Motor neuron (in vitro differentiated cells): ENCODE measurements around the gene ATP8A2. TPM values are rescaled to one million over a fixed set of nuclear protein-coding genes. Genes with fewer than 3 reads are reported as not detected.
"Not testable (repeated sequence)": the region's sequence is repeated elsewhere in the genome, so short reads cannot be mapped to it uniquely, and the experiment has no call there.

ENCODE experiments used
- ATAC-seq, 8 experiments: fragments of 200-7000 bp; cut with Tn5 transposase; replicated peaks in 6 of 8; 2 replicates each; pipeline ENCODE4 v1.8.0; 2021; ENCODE audit warnings: mild to moderate bottlenecking in 8 of 8, moderate library complexity in 8 of 8
- H3K27ac ChIP-seq, 2 donors: fragments of 250-450 bp; sonication (Bioruptor Pico); 2 replicates each; pipeline ENCODE4 v1.9.0; 2021; ENCODE audit warnings: antibody characterized with exemption in 2 of 2, mild to moderate bottlenecking in 2 of 2, moderate library complexity in 1 of 2
- H3K4me1 ChIP-seq, 2 donors: fragments of 250-450 bp; sonication (Bioruptor Pico); replicated peaks in 1 of 2; 2 replicates each; pipeline ENCODE4 v1.6.1; 2021; ENCODE audit warnings: antibody characterized with exemption in 2 of 2, mild to moderate bottlenecking in 2 of 2, moderate library complexity in 1 of 2
- H3K4me3 ChIP-seq, 5 donors: fragments of 250-450 bp; sonication (Bioruptor Pico); 2 replicates each; pipeline ENCODE4 v1.9.0; 2021; ENCODE audit warnings: antibody characterized with exemption in 5 of 5, mild to moderate bottlenecking in 5 of 5, moderate library complexity in 4 of 5
- WGBS, 10 experiments: fragments of 450-650 bp; shearing (Covaris generic); methylation state at CpG; one replicate each; pipeline ENCODE4 v1.0.0; 2022; 5-methylcytosine and 5-hydroxymethylcytosine counted together
- in situ Hi-C, 9 experiments: fragments of 400-800 bp; cut with MboI; loops; one replicate each; pipeline ENCODE4 v1.15.0; 2021; ENCODE audit warnings: low sequenced_read_pairs in 9 of 9, low pct_unique_long_range_greater_than_20kb in 2 of 9; ENCODE audit not compliant: unreplicated experiment in 9 of 9
- total RNA-seq, 8 experiments: library from RNA; unstranded; fragments of 300-600 nt; gene quantifications; 2 replicates each; pipeline versions ENCODE4 v1.2.3 to v1.2.4, GENCODE V29; 2022

Gene ATP8A2
- total RNA-seq, 8 experiments from 2014 or later: 0.10 to 13.8 (median 6.7) TPM

GRCh38 chr13:25945596-25945995, 573.8 kb downstream of the ATP8A2 start:
- in situ Hi-C loops: no loop called here
- peak in 1 of 8 experiments; percentile 29 for ATAC-seq
- WGBS, 10 experiments: 0 to 59% (median 25%) methylated on average over 2 to 4 of the region's 7 CpGs; no CpG with 5 or more reads in 4 of the 10 experiments
- H3K4me1 ChIP-seq: no peaks in the 10 kb centered on the region
- no peak overlapping the region for H3K4me3 ChIP-seq
- H3K27ac ChIP-seq: no peak overlapping the region

- Histone ChIP-seq H3K27ac (no peak overlapping the region), H3K4me3 (no peak overlapping the region), H3K4me1 (no peaks in the 10 kb centered on the region)
- ATAC-seq: no peak
- in situ Hi-C loops: no loop called here
- WGBS, 10 experiments: 34 to 88% (median 82%) methylated on average over 3 to 6 of the region's 6 CpGs; no CpG with 5 or more reads in 4 of the 10 experiments
Measured at GRCh38 chr13:25946321-25946720, 574.5 kb downstream of the ATP8A2 start.

GRCh38 chr13:25948910-25949309, 577.1 kb downstream of the ATP8A2 start:
- no peak overlapping the region for H3K4me3 ChIP-seq
- no peak for ATAC-seq
- H3K4me1 ChIP-seq: no peaks in the 10 kb centered on the region
- in situ Hi-C loops: no loop called here
- 52 to 83% (median 74%) methylated on average over 1 to 3 of the region's 3 CpGs; no CpG with 5 or more reads in 5 of the 10 experiments for WGBS, 10 experiments
- no peak overlapping the region for H3K27ac ChIP-seq

- Histone ChIP-seq H3K27ac (no peak overlapping the region), H3K4me3 (no peak overlapping the region), H3K4me1 (no peaks in the 10 kb centered on the region)
- no peak for ATAC-seq
- WGBS, 10 experiments: 0 to 70% (median 59%) methylated on average over 1 to 4 of the region's 4 CpGs; no CpG with 5 or more reads in 3 of the 10 experiments
- in situ Hi-C loops: no loop called here
Measured at GRCh38 chr13:25951831-25952230, 580.1 kb downstream of the ATP8A2 start.

GRCh38 chr13:25954080-25954479, 582.3 kb downstream of the ATP8A2 start:
- H3K4me1 ChIP-seq, in situ Hi-C loops, ATAC-seq, H3K4me3 ChIP-seq, H3K27ac ChIP-seq: not testable (repeated sequence)
- WGBS, 10 experiments: 0 to 73% (median 46%) methylated on average over 1 to 5 of the region's 5 CpGs; no CpG with 5 or more reads in 6 of the 10 experiments

GRCh38 chr13:25954943-25955342, 583.2 kb downstream of the ATP8A2 start:
- in situ Hi-C loops, H3K4me1 ChIP-seq, H3K4me3 ChIP-seq, ATAC-seq, H3K27ac ChIP-seq: not testable (repeated sequence)
- 11 to 75% (median 60%) methylated on average over 1 of the region's 1 CpG; no CpG with 5 or more reads in 3 of the 10 experiments for WGBS, 10 experiments

- H3K4me3 ChIP-seq: no peak overlapping the region
- no peaks in the 10 kb centered on the region for H3K4me1 ChIP-seq
- in situ Hi-C loops: no loop called here
- no peak overlapping the region for H3K27ac ChIP-seq
- no peak for ATAC-seq
- 40 to 100% (median 86%) methylated on average over 1 of the region's 1 CpG; no CpG with 5 or more reads in 5 of the 10 experiments for WGBS, 10 experiments
Measured at GRCh38 chr13:25958986-25959385, 587.2 kb downstream of the ATP8A2 start.

GRCh38 chr13:25961294-25961693, 589.5 kb downstream of the ATP8A2 start:
- in situ Hi-C loops: no loop called here
- H3K27ac ChIP-seq: no peak overlapping the region
- no peaks in the 10 kb centered on the region for H3K4me1 ChIP-seq
- 50 to 100% (median 82%) methylated on average over 1 to 6 of the region's 7 CpGs; no CpG with 5 or more reads in 3 of the 10 experiments for WGBS, 10 experiments
- ATAC-seq: no peak
- H3K4me3 ChIP-seq: no peak overlapping the region

- 0 to 100% (median 33%) methylated on average over 1 to 4 of the region's 4 CpGs; no CpG with 5 or more reads in 1 of the 10 experiments for WGBS, 10 experiments
- ATAC-seq: peak in 2 of 8 experiments; percentile 55 to 59
- Histone ChIP-seq H3K4me3 (no peak overlapping the region), H3K4me1 (no peaks in the 10 kb centered on the region), H3K27ac (no peak overlapping the region)
- in situ Hi-C loops: no loop called here
Measured at GRCh38 chr13:25963674-25964073, 591.9 kb downstream of the ATP8A2 start.

GRCh38 chr13:25965596-25965995, 593.8 kb downstream of the ATP8A2 start:
- in situ Hi-C loops: no loop called here
- 0 to 100% (median 74%) methylated on average over 1 to 2 of the region's 2 CpGs for WGBS, 10 experiments
- no peak for ATAC-seq

GRCh38 chr13:25966086-25966485, 594.3 kb downstream of the ATP8A2 start:
- no peak overlapping the region for H3K27ac ChIP-seq
- H3K4me1 ChIP-seq: no peaks in the 10 kb centered on the region
- WGBS, 10 experiments: 44 to 100% (median 85%) methylated on average over 1 to 4 of the region's 4 CpGs; no CpG with 5 or more reads in 1 of the 10 experiments
- in situ Hi-C loops: no loop called here
- ATAC-seq: no peak
- H3K4me3 ChIP-seq: no peak overlapping the region

More at GRCh38 chr13:25965596-25965995, 593.8 kb downstream of the ATP8A2 start:
- no peak overlapping the region for H3K4me3 ChIP-seq
- H3K4me1 ChIP-seq: no peaks in the 10 kb centered on the region
- H3K27ac ChIP-seq: no peak overlapping the region

GRCh38 chr13:25967144-25967543, 595.4 kb downstream of the ATP8A2 start:
- Histone ChIP-seq H3K4me1 (peaks cover 0 to 4% of the 10 kb centered on the region in 2 donors), H3K27ac (no peak overlapping the region), H3K4me3 (no peak overlapping the region)
- in situ Hi-C loops: no loop called here
- no peak for ATAC-seq
- WGBS, 10 experiments: 0 to 100% (median 56%) methylated on average over 1 to 4 of the region's 4 CpGs

GRCh38 chr13:25971047-25971446, 599.3 kb downstream of the ATP8A2 start:
- Histone ChIP-seq H3K4me1 (peaks cover 0 to 4% of the 10 kb centered on the region in 2 donors), H3K27ac (no peak overlapping the region), H3K4me3 (no peak overlapping the region)
- in situ Hi-C loops: no loop called here
- 26 to 86% (median 57%) methylated on average over 1 to 3 of the region's 3 CpGs; no CpG with 5 or more reads in 1 of the 10 experiments for WGBS, 10 experiments
- peak in 1 of 8 experiments; percentile 29 for ATAC-seq
